ENCODE data around the gene THOC5. TPM values are rescaled to one million over a fixed set of nuclear protein-coding genes. Genes with fewer than 3 reads are reported as not detected.

The THOC5 gene
- total and polyA plus RNA-seq, 8 donors: 11.8 to 21.7 (median 17.3) TPM

DNA sequence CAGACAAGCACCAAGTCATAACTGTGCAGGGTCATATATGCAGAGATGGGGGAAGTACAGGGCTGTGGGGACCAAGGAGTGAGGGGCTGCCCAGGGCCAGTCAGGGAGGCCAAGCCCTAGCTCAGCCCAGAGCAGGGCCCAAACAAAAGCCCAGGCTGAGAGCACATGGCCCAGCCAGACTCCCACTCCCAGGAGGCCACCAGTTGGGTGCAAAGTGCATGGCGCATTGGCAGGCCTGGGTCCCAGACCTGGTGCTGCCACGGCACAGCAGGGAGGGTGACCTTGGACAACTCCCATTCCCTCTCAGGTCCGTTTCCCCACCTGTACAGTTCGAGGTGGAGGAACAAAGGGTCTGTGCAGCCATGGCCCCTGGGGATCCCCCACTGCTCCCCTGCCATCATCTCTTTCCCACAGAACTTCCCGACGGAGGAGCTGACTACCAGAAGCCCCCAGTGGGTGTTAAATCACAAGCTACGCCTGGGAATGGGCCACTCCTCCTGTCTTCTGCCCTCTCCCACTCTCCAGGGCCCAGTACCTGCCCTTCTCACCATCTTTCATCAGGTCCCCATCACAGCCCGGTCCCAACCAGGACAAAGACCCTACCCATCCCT is 26.7 kb upstream of the THOC5 start:
- ATAC-seq (peak; percentile 14 to 37 (median 34)), FAIRE-seq (no peak), DNase-seq (peak; percentile 22 to 75 (median 39))
- peak overlapping the region in 3 of 4 donors; percentile 42 to 58 (median 53) for H3K27ac ChIP-seq
- no peaks in the 10 kb centered on the region for H3K36me3 ChIP-seq
- intact Hi-C loops (cut with DNase I): no loop called here
- WGBS, 2 donors: 18 to 19% methylated on average over 8 of the region's 8 CpGs
- TF ChIP-seq, protein P1, sequence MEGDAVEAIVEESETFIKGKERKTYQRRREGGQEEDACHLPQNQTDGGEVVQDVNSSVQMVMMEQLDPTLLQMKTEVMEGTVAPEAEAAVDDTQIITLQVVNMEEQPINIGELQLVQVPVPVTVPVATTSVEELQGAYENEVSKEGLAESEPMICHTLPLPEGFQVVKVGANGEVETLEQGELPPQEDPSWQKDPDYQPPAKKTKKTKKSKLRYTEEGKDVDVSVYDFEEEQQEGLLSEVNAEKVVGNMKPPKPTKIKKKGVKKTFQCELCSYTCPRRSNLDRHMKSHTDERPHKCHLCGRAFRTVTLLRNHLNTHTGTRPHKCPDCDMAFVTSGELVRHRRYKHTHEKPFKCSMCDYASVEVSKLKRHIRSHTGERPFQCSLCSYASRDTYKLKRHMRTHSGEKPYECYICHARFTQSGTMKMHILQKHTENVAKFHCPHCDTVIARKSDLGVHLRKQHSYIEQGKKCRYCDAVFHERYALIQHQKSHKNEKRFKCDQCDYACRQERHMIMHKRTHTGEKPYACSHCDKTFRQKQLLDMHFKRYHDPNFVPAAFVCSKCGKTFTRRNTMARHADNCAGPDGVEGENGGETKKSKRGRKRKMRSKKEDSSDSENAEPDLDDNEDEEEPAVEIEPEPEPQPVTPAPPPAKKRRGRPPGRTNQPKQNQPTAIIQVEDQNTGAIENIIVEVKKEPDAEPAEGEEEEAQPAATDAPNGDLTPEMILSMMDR (IDR thresholded peaks at IDR 0.05): no peak
- peak overlapping the region; percentile 52 to 80 (median 62) for H3K4me3 ChIP-seq
- H3K4me1 ChIP-seq: no peaks in the 10 kb centered on the region
- no peaks in the 10 kb centered on the region for H3K27me3 ChIP-seq
- no peaks in the 10 kb centered on the region for H3K9me3 ChIP-seq

DNA sequence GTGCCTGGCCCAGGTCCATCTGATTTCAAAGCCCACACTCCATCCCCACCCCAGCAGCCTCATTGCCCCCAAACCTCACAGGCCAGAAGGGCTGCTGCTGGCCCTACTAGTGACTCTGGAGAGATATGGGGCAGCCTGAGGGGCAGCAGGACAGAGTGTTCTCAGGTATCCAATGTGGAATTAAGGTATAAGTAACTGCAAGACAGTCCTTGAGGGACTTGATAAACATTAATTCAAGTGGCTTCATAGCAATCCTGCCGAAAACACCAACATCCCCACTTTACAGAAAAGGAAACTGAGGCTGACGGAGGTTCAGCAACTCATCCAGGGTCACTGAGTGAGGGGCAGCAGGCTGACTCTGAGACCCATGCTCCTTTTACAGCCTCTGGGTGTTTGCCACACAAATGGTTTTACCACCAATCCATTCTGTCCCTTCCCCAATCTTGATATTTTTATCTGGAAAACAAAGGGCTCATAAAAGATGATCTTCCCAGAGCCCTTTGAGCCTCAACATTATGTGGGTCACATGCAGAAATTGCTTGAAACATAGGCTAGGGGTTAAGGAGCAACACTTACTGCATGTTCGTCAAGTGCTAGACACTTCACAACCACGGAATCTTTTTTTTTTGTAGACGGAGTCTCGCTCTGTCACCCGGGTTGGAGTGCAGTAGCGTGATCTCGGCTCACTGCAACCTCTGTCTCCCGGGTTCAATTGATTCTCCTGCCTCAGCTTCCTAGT is 25.1 kb upstream of the THOC5 start:
- no peak for DNase-seq
- TF ChIP-seq, protein P1 (IDR thresholded peaks at IDR 0.05): no peak
- Histone ChIP-seq H3K27ac (no peak overlapping the region), H3K27me3 (no peaks in the 10 kb centered on the region), H3K4me3 (no peak overlapping the region), H3K4me1 (no peaks in the 10 kb centered on the region), H3K9me3 (no peaks in the 10 kb centered on the region), H3K36me3 (no peaks in the 10 kb centered on the region)
- ATAC-seq: no peak
- FAIRE-seq: no peak
- WGBS, 2 donors: 86% methylated on average over 10 of the region's 10 CpGs
- intact Hi-C loops (cut with DNase I): no loop called here

DNA sequence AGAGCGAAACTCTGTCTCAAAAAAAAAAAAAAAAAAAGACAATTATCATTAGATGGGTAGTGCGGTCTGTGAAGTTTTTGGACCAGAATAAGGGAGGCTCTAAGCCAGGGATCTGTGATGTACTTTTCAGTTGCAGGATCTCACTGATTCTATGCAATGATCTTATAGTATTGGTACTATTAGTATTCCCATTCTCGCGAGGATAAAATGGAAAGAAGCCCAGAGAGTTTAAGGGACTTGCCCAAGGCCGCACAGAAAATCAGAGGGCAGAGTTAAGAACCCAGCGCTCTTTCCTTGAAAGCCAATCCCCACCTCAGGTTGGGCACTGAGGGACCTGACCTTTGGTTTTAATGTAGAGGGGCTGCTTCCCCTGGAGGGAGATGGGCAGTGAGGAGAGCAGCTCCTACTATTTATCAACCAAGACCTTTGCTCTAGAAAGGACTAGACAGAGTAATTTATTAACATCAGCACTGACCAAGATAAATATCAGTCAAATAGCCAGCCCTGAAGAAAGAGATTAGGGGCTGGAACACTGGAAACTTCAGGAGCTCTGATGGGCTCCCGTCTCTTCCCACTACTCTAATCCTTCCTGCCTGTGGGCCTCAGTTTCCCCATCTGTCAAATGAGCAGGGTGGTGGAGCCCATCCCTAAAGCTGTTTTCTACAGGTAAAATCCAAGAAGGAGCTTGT is 21.3 kb upstream of the THOC5 start:
- DNase-seq: no peak
- Histone ChIP-seq H3K4me1 (no peaks in the 10 kb centered on the region), H3K27me3 (no peaks in the 10 kb centered on the region), H3K4me3 (no peak overlapping the region), H3K36me3 (peaks cover 0 to 2% (median 0%) of the 10 kb centered on the region in 3 donors), H3K9me3 (no peaks in the 10 kb centered on the region), H3K27ac (no peak overlapping the region)
- no peak for ATAC-seq
- 73 to 82% methylated on average over 7 of the region's 7 CpGs for WGBS, 2 donors
- intact Hi-C loops (cut with DNase I): no loop called here
- no peak for FAIRE-seq
- TF ChIP-seq, protein P1 (IDR thresholded peaks at IDR 0.05): no peak

DNA sequence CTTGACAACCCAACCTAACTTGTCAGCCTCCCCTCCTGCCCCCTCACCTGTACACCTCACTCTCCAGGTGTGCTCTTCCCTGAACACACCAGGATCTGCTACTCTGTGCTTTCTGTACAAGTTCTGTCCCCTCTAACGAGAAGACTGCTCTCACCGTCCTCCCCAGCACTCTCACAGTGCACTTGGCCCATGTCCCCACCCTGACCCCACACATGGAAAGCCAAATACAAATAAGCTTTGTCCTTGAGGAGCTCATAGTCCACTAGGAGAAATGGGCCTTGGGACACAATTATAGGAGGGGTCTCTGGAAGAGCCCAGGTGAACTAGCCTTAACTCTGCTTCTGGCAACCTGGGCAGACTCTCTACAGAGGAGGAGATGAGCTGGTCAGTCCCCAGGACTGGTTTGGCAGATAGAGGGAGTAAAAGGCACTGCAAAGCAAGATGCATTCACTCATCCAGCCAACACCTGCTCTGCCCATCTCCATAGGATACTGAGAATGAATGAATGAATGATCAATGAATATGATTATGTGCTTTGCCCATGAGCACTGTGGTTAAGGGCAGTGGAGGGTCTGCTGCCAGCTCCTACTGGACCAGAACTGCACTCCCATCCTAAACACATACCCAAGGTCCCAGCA is 17.5 kb upstream of the THOC5 start:
- DNase-seq (no peak), ATAC-seq (no peak), FAIRE-seq (no peak)
- H3K9me3 ChIP-seq: no peaks in the 10 kb centered on the region
- no peaks in the 10 kb centered on the region for H3K27me3 ChIP-seq
- TF ChIP-seq, protein P1 (IDR thresholded peaks at IDR 0.05): no peak
- 76 to 84% methylated on average over 2 of the region's 2 CpGs for WGBS, 2 donors
- intact Hi-C loops (cut with DNase I): no loop called here
- no peaks in the 10 kb centered on the region for H3K4me1 ChIP-seq
- H3K36me3 ChIP-seq: peaks cover 0 to 17% (median 4%) of the 10 kb centered on the region in 3 donors
- no peak overlapping the region for H3K27ac ChIP-seq
- no peak overlapping the region for H3K4me3 ChIP-seq
